BJ (cell line): ENCODE results near the gene TNS4. TPM values are rescaled to one million over a fixed set of nuclear protein-coding genes. Genes with fewer than 3 reads are reported as not detected.

Source experiments
- CTCF ChIA-PET: fragments of 350-600 bp; formaldehyde crosslinking; extraction: SDS; loops from one replicate; lab custom pipeline; 2021; ENCODE audit warnings: antibody characterized with exemption, inconsistent platforms; lab: Yijun Ruan, JAX
- POLR2A ChIA-PET: fragments of 300-600 bp; sonication (Branson Sonifier 250); formaldehyde crosslinking; extraction: SDS; loops from one replicate; lab custom pipeline; 2021; ENCODE audit warnings: antibody characterized with exemption; lab: Charles Lee
- DNase-seq: peaks from one replicate; pipeline ENCODE4 v3.0.0-alpha.2; 2011; ENCODE audit warnings: low read depth
- H3K27me3 ChIP-seq: 2 replicates; pipeline ENCODE4 v1.6.0; 2011; ENCODE audit warnings: low read length; ENCODE audit not compliant: control insufficient read depth, insufficient read depth
- H3K36me3 ChIP-seq: 2 replicates; pipeline ENCODE4 v1.5.1; 2011; ENCODE audit warnings: low read length; ENCODE audit not compliant: control insufficient read depth, insufficient read depth
- H3K4me3 ChIP-seq: 2 replicates; pipeline ENCODE4 v1.5.1; 2011; ENCODE audit warnings: low read depth, mild to moderate bottlenecking, control low read depth, low read length
- polyA plus RNA-seq: library from polyadenylated mRNA; depleted of rRNA; stranded (reverse); fragments of >200 nt; gene quantifications from 2 replicates; pipeline ENCODE4 v1.2.3, GENCODE V29; 2011
- TF ChIP-seq, protein P1 (sequence below): IDR thresholded peaks from 2 replicates; pipeline ENCODE4 v1.5.1; 2011; ENCODE audit warnings: low read depth, mild to moderate bottlenecking, control low read depth, inconsistent platforms, low read length, moderate library complexity; ENCODE audit not compliant: insufficient read depth

TNS4 gene
- polyA plus RNA-seq, 1 experiment = 0.40 TPM

DNA sequence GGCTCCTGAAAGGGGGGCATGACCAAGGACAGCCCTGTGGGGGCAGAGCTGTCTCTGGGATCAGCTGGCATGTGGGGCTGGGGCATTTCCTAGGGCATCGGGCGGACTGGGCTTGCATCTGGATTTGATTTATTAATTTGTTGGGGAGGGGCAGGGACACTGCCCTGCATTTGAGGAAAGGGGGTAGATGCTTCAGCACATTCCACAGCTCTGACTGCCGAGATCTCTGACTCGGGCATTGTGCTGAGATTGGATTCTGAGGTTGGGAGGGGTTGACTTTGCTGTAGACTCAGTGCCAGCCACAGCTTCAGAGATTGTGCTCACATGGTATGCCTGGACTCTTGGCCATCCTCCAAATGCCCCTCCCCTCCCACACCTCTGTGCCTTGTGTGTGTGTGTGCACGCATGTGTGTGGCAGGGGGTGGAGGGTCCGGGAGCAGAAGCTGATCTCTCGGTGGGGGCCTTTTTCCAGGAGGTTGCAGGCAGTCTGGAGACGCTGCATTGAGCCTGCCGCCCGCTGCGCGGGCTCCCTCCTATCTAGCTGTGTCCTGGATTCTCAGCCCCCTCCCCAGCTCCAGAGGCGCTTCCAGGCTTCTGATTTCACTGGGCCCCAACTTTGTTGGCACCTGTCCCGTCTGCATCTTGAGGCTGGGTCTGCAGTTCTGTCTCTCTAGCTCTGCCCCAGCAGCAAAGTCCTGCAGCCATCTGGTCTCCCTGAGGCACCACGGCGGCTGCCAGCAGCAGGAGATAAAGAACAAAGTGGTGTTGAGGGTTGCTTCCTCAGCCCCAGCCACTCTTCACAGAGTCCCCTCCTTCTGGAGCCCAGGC lies 43.2 kb downstream of the TNS4 start:
- ChIA-PET POLR2A (interaction anchor here (0.6 kb wide), 1 partner anchor 9 kb away, joined by 3 read pairs; no protein-coding TSS in a partner anchor), CTCF (interaction anchor here (1.0 to 2.9 kb wide), 3 partner anchors 10 to 75 kb away, joined by 5 to 24 read pairs (median 8); no protein-coding TSS in a partner anchor)
- H3K4me3 ChIP-seq = no peak overlapping the region
- TF ChIP-seq, protein P1, sequence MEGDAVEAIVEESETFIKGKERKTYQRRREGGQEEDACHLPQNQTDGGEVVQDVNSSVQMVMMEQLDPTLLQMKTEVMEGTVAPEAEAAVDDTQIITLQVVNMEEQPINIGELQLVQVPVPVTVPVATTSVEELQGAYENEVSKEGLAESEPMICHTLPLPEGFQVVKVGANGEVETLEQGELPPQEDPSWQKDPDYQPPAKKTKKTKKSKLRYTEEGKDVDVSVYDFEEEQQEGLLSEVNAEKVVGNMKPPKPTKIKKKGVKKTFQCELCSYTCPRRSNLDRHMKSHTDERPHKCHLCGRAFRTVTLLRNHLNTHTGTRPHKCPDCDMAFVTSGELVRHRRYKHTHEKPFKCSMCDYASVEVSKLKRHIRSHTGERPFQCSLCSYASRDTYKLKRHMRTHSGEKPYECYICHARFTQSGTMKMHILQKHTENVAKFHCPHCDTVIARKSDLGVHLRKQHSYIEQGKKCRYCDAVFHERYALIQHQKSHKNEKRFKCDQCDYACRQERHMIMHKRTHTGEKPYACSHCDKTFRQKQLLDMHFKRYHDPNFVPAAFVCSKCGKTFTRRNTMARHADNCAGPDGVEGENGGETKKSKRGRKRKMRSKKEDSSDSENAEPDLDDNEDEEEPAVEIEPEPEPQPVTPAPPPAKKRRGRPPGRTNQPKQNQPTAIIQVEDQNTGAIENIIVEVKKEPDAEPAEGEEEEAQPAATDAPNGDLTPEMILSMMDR = no peak
- H3K27me3 ChIP-seq = no peaks in the 10 kb centered on the region
- DNase-seq = peak; percentile 79
- H3K36me3 ChIP-seq = peaks cover 39% of the 10 kb centered on the region

DNA sequence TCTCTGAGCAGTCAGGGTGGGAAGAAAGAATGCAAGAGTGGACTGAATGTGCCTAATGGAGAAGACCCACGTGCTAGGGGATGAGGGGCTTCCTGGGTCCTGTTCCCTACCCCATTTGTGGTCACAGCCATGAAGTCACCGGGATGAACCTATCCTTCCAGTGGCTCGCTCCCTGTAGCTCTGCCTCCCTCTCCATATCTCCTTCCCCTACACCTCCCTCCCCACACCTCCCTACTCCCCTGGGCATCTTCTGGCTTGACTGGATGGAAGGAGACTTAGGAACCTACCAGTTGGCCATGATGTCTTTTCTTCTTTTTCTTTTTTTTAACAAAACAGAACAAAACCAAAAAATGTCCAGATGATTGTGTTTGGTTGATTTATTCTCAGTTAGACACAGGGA lies 44.1 kb downstream of the TNS4 start:
- H3K27me3 ChIP-seq = no peaks in the 10 kb centered on the region
- DNase-seq = no peak
- ChIA-PET POLR2A (no interaction called here), CTCF (interaction anchor here (1.0 to 2.9 kb wide), 6 partner anchors 9 to 154 kb away, joined by 3 to 24 read pairs (median 6); no protein-coding TSS in a partner anchor)
- H3K36me3 ChIP-seq = peaks cover 45% of the 10 kb centered on the region
- TF ChIP-seq, protein P1 = no peak
- H3K4me3 ChIP-seq = no peak overlapping the region

DNA sequence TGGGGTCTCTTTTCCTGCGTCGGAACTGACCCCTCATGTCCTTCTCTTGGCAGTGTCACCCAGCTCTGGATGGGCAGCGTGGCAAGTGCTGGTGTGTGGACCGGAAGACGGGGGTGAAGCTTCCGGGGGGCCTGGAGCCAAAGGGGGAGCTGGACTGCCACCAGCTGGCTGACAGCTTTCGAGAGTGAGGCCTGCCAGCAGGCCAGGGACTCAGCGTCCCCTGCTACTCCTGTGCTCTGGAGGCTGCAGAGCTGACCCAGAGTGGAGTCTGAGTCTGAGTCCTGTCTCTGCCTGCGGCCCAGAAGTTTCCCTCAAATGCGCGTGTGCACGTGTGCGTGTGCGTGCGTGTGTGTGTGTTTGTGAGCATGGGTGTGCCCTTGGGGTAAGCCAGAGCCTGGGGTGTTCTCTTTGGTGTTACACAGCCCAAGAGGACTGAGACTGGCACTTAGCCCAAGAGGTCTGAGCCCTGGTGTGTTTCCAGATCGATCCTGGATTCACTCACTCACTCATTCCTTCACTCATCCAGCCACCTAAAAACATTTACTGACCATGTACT lies 44.9 kb downstream of the TNS4 start:
- H3K36me3 ChIP-seq = peaks cover 45% of the 10 kb centered on the region
- ChIA-PET POLR2A (interaction anchor here (0.6 to 1.1 kb wide), 3 partner anchors 13 to 137 kb away, joined by 3 to 5 read pairs (median 4); no protein-coding TSS in a partner anchor), CTCF (interaction anchor here (0.9 to 2.9 kb wide), 10 partner anchors 8 to 153 kb away, joined by 3 to 24 read pairs (median 6); no protein-coding TSS in a partner anchor)
- no peak for DNase-seq
- no peaks in the 10 kb centered on the region for H3K27me3 ChIP-seq
- no peak overlapping the region for H3K4me3 ChIP-seq
- TF ChIP-seq, protein P1 = no peak

DNA sequence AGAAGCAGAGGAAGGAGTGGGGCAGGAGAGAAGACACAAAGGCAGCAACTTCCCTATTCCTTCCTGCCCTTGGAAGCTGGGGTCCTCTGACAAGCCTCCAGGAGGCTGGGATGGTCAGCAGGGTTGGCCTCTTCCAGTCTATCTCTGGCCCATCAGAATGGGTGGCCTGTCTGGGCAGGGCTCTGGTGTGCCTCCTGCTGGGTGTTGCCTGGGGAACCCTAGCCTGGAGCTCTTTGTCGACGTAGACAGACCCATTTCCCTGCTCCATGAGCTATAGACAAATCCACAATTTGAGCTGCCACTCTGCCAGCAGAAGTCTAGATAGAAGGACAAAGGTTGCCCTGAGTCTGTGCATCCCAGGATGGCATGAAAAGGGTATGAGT lies 46.8 kb downstream of the TNS4 start:
- DNase-seq = no peak
- Histone ChIP-seq H3K4me3 (no peak overlapping the region), H3K36me3 (peaks cover 45% of the 10 kb centered on the region), H3K27me3 (no peaks in the 10 kb centered on the region)
- ChIA-PET CTCF (interaction anchor here (0.6 to 2.1 kb wide), 6 partner anchors 10 to 417 kb away, joined by 3 to 9 read pairs (median 4); no protein-coding TSS in a partner anchor), POLR2A (no interaction called here)
- TF ChIP-seq, protein P1 = no peak
